Right forelimb (tissue), 1 donor: ENCODE results near the gene KDM4B.

Experiments
- DNase-seq: peaks from one replicate; pipeline ENCODE4 v3.0.0-alpha.2; 2018

Gene KDM4B

DNA sequence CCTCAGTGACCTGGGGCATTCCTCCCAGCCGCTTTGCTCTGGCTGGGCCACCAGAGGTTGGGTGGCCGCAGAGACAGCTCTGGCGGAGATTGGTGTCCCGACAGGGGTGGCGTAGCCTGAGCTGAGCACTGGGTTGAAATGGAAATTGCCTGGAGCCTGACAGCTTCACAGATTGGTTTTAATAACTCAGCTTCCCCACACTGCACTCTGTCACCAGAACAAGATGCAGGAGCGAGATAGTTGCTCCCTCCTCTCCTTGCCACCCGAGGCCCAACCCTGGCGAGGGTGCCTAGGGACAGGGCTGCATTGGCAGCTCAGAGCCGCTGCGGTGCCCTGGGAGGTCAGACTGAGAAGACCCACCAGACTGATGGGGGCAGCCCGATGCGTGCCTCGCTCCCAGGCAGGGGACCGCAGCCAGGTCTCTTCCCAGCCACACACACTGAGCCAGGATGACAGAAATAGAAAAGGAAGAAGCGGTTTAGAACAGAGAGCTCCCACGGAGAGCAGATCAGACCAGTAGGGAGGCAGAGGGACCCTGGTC lies 84.1 kb downstream of the KDM4B start:
- DNase-seq = no peak

DNA sequence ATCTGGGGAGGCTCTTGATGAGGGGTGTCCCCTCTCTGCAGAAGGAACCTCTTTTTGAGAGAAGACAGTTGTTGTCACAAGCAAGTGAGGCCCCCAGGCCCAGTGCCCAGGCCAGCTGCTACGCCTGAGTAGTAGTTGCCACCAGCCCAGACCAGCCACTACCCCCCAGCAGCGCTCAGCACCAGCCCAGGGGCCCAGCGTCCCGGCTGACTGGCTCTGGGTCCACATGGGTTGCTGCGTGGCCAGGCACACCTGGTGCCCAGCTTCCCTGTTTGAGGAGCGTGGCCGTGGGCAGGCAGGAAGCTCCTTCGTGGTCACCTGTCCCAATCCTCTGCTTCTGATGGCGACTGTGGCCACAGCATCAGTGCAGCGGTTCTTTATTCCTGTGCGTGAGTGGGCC lies 84.7 kb downstream of the KDM4B start:
- DNase-seq = no peak

DNA sequence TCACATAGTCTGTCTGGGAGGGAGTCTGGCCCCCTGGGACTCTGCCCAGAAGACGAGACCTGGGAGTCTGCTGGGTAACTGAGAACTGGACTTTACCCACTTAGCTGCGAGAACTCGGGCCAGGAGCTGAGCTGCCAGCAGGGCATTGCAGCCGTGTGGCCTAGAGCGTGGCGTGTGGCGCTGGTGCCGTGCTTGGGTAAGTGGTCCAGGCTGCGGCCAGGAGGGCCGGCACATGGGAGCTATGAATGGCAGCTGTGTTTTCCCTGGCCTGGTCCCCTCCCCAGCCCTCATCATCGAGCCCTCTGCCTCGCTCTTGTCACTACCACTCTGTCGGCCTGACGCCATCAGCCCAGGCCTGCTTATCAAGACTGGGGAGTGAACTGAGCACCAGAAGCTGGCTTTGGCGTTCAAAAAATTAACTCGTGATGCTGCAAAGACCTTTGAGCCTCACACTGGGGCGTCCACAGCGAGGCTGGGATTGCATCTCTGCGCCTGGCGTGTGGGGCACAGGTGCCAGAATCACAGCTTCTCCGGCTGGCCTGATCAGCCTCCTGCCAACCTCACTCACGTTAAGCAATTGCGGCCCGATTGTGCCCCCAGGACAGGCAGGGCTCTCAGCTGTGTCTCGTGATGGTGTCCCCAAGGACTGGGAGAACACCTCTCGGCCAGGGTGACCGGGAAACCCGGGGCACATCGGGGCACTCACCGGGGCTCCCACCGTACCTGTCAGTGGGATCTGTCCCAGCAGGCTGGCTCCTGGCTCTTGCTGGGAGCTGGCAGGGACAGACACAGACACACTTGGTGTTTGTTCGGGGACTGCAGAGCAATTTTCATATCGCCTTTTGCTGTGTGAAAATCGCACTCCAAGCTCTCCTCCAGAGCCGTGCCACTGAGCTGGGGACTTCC lies 85.9 kb downstream of the KDM4B start:
- DNase-seq = no peak

DNA sequence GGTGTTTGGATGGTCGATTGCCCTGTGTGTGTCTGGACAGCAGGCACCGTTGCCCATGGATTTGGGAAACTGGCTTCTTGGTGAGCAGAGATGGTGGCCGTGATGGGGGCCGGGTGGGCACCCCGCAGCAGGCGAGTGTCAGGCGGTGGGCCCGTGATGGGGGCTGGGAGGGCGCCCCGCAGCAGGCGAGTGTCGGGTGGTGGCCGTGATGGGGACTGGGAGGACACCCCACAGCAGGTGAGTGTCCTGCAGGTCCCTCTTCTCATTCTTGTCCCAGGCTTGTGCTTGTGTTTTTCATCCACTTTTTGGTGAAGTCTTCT lies 86.5 kb downstream of the KDM4B start:
- DNase-seq = no peak

DNA sequence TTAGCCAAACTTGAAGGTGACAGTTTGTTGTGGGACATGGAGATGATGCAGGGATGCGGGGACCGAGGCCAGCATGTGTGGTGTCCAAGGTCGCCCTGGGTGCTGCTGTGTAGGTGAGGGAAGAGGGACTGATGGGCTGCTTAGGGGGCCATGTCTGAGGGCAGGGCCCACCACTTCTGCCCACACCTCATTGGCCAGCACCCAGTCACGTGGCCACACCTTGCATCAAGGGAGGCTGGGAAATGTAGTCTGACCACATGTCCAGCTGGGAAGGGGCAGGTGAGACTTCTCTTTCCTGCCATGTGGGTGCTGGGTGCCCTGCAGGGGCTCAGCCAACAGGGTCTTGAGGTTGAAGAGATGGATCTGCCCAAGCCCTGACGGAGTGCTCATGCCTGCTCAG lies 88.9 kb downstream of the KDM4B start:
- no peak for DNase-seq

DNA sequence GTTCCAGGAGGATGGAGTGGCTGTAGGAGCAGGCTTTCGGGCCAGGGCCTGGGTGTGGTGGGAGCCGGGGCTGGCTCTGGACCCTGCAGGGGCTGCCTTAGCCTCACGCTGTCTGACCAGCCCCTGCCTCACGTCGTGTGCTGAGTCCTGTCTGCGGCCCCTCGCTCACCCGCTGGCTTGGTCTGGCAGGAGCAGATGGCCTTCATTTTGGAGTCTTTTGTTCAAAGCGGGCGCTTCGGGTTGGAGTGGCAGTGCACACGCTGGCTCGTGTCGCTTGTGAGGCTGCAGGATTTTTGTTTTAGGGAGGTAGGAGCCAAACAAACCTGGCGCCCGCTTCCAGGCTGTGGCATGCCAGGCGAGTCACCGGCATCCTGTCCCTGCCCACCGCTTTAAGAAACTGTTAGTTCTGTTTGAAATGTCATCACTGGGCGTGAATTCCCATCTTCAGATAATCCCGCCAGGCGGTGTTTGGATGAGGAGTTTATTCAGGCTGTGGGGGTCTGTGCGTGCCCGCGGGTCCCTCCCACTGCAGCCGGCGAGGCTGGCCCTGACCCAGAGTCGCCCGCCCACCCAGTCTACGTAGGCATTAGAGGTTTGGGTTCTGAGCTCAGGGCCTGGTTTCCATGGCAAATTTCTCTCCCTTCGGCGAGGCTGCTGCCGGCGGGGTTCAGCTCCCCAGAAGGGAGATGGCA lies 89.8 kb downstream of the KDM4B start:
- no peak for DNase-seq

DNA sequence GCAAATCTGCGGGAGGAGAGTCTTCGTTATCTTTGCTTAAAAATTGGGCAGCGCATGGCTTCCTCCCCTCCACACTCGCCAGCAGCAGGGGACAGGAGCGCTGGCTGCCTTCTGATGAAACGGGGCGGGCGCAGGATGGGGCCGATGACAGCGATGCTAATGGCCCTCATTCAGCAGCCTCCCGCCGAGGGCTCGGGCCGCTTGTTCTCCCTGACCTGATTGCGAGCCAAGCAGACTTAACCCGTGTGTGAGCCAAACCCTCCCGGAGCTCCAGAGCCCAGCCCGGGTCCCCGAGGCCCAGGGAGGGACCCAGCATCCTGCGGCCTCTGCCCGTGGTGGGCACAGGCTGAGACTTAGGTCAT lies 90.3 kb downstream of the KDM4B start:
- DNase-seq = no peak

DNA sequence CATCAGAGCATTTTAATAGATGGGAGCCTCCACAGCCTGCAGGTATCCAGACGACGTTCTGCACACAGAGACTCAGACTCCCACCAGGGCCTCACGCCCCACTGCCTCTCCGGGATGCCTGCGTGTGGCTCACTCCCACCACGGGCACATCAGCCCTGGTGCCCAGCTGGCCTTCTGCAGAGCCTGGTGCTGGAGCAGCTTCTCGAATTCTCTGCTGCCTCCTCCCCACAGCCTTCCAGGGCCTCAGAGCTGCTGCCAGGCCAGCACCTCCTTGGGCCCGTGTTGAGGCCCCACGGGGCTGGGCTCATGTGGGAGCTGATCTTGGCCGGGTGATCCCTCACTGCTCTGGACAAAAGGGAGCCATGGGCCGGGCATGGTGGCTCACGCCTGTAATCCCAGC lies 90.9 kb downstream of the KDM4B start:
- no peak for DNase-seq

DNA sequence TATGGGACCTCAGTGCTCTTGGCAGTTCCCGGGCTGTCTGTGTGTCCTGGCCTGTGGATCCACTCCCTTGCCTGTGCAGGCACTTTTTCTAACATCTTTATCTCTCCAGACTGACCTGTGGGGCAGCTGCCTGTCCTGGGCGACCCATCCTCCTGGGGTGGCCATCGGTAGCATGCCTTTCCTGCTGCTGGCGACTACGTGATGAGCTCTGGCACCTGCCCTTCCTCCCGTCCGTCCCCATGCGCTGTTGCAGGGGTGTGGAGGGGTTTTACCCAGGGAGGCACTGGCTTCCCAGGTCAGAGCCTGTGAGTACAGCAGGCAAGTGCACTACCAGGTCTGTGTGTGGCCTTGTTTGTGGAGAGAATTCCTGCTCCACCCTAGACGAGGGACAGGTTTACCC lies 93.3 kb downstream of the KDM4B start:
- DNase-seq = no peak

DNA sequence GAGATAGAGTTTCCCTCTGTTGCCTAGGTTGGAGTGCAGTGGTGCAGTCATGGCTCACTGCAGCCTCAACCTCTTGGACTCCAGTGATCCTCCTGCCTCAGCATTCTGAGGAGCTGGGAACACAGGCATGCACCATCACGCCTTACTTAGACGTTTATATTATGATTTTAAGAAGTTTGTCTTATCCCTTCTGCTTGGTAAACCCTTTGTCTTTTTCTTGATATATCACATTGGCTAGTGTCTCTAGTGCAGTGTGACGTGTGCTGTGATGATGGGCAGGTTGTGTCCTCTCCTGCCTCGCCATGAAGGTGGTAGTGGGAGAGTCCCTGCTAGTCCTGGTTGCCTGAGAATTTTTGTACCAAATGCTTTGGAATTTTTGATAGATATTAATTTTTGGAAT lies 93.9 kb downstream of the KDM4B start:
- DNase-seq = no peak

DNA sequence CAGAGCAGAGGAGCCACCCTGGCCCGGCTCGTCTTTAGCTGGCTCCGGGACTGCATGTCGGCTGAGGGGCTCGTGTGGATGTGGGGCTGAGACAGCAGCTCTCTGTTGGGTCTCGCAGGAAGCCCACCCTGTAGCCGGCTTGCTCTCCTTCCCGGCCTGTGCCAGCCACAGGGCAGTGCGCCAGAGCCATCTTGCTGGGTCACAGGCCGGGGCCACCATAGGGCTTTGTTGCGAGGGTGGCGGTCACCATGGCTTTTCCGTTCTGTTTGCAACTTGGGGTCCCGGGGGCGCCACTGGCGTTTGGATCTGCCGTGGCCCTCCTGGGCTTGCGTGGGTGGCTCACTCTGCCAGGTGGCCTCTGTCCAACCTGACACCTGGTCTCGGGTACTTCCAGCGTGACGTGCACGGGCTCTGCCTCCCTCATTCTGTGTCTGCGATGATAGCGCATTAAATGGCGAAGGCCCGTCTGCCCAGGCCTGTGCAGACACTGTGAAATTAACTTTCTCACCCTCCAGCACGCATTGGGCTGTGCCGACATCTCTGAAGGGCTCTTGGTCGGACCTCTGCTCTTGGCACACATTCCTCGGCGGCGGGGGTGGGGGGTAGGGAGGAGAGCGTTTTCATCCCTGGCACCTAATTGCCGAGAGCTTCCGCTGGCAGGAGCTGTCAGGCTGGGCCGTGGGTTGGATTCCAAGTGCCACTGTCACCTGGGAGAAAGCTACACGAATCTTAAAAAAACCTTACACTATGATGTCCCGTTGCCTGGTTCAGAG lies 95.1 kb downstream of the KDM4B start:
- DNase-seq = no peak

DNA sequence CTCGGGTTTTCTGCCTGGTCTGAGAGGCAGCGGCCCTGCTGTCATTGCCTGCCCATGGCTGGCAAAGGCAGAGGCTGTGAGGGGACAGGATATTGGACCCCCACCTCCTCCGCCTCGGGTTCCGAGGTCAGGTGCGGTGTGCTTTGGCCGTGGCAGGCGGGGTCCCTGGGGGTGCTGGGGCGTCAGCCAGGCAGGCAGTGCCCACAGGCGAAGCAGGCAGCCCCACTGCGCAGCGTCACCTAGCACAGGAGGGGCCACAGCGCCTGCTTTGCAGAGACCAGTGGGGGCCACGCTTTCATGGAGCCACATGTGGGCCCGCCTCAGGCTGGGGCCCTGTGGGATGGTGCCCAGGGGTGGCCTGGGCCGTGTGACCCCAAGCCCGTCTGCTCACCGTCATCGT lies 96.0 kb downstream of the KDM4B start:
- DNase-seq = no peak

DNA sequence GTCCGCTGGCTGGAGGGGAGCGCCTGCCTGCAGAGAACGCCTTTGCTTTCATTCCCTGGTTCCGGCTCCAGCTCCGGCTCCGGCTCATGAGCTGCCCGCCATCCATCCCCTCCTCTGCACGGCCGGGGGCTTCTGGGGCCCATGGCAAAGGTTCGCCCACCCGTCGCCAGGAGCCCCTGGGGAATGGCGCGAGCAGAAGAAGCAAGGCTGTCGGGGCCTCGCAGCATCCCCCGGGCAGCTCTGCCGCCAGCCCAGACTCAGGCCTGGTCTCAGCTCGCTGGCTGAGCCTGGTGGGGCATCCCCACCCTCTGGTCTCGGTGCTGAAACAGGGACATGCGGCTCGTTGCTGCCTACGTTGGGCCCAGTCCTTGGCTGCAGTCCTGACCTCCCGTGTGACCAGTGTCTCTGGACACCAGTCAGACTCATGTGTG lies 96.8 kb downstream of the KDM4B start:
- no peak for DNase-seq

DNA sequence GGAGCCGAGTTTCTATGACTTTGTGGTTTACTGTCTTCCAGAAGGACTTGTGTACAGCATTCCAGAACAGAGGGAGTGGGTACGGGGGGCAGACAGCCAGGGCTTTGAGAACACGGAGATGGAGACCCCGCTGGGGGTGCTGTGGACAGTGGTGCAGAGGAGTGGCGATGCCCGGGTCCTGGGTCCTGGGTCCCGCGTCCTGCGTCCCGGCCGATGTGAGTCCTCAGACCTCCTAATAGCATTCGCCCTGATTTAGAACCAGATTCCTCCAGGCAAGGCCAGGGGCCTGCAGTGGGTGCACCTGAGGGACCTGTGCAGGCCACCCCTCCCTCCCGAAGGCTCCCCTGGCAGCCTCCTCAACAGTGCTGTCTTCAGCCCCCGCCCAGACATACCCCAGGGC lies 97.9 kb downstream of the KDM4B start:
- DNase-seq = no peak

DNA sequence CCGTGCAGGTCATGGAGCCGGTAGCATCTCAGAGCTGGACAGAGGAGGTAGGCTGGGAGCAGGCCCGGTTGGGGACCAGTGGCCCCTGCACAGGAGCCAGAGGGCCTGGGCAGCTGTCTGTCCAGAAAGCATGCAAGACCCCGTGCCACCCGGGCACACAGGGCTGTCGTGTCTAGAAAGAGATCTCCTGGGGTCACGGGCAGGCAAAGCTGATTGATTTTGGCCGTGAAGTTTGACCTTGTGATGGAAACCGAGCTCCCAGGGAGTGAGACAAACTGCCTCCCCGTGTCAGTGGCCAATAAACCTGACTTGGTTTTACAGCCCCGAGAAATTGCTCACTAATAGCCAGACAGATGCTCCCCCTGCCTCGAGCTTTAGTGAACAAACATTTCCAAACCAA lies 98.8 kb downstream of the KDM4B start:
- DNase-seq = no peak

DNA sequence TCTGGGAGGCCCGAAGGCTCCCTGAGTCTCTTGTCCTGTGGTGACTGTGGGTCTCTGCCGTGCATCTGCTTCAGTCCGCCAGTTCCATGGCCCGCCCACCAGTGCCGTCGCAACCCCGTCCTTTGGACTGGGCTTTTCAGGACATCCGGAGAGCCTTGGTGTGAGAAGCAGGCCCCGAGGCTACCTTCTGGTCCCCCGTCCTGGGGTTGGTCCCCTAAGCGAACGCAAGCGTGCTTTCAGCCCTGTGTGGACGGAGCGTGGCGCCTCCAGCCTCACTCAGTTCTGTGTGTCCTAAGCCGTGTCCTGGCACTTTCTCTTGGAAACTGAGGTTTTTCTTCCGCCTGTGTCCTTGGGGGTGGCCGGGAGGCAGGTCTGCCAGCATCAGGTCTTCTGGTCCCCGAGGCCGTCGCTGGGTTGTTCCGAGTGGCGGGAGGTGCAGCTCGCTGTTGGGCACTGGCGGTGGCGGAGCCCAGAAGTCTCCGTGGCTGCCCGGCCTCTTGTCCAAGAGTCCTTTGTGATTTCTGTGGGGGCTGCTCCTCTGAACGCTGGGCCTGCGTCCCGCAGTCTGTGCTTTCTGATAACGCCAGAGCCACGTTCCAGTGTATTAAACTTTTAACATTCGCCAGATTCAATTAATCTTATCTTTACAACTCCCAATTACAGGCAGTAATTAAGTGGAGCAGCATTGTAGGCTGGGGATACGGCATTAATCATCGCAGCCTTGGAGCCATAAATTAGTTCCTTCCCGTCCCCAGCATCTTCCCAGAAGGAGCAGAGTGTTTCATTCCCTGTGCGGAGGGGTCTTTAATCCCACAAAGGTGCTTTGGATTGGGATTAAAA lies 99.5 kb downstream of the KDM4B start:
- no peak for DNase-seq

DNA sequence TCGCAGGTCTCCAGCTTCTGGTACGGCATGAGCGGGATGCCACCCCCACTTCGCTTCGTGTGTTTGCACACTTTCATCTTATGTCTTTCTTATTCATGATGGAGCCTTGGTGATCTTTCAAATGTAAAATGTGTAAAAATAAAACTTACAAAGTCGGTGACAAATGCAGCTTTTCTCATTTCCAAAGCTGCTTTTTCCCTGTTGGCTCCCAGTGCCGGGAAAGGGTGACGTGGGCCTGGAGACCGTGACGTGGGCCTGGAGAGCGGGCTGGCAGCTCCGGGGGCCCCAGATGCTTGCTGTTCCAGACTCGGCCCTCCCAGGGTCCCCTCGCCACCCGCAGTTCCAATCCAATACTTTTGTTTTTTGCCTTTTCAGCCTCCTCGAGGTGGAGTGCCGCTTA lies 101.4 kb downstream of the KDM4B start:
- no peak for DNase-seq

DNA sequence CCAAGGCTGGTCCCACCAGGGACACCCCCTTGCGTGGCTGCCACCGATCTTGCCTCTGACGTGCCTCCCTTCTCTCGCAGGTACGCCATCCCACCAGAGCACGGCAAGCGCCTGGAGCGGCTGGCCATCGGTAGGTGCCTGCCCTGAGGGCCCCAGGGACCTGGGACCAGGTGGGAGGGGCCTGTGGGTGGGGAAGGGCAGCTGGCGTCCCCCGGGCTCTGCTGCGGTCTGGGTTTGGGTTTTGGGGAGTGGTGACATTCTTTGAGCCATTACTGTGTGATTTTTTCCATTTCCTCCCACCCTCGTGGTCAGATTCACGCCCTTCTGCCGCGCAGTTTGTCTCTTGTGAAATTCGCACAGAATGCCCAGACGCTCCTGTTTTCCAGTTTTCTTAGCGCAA lies 102.0 kb downstream of the KDM4B start:
- no peak for DNase-seq

DNA sequence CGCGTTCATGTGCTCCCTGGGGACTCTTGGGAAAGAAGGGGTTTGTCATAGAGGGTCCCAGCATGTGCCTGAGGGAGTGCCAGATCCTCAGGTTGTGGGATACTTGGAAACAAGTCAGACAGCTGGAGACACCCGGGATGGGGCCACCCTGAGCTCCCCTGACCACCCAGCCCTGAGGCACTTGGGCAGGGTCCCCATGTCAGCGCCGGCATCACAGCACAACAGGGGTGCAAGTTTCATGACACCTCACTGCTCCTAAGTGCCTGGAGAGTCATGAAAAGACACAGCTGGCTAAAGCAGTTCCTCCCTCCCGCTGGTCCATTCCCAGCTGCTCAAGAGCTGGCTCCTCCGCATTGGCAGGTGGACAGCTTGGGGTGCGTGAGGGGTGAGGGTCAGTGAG lies 102.7 kb downstream of the KDM4B start:
- no peak for DNase-seq

DNA sequence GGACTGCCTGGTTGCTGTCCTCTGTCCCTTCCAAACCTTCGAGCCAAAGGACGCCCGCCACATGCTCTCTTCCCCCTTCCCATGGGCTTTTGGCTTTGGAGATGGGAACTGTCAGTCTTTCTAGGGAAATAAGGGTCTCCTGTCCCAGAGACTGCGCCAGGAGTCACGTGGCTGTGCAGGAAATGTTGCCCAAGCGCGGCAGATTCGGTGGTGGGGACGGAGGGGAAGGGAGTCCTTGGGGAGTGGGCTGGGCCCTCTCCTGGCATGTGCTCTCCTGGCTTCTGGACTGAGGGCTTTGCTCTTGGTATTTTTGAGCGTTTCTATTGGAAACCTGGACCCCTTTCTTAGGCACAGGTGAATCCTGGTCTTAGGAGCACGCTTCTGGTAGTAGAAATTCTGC lies 103.2 kb downstream of the KDM4B start:
- no peak for DNase-seq

DNA sequence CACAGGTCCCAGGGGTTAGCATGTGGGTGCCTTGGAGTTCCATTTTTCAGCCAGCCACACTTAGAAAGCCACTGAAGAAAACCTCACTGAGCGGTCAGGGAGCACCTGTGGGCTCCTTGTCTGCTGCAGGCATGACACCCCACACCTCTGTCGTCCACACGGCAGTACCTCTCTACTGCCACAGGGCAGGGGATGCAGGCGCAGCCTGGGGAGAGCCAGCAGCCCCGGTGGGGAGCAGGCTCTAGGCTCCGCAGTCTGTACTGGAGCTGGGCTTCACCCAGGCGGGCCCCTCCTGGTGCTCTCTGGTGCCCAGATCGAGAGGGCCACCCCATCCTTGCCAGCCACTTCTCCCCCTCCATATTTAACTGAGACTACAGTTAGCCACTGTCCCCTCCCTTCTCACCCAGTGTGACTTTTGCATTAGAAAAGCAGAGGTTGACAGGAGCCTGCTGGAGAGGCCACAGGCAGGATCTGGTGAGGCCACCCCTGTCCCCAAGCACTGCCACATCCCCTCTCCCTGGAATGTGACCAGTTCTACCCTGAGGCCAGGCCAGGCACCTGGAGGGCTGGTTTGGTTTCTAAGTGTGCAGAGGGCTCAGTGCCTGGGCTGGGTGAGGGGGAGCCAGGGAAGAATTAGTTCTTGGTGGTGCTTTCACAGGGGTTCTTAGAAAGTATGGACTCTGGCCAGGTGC lies 104.4 kb downstream of the KDM4B start:
- DNase-seq = no peak

DNA sequence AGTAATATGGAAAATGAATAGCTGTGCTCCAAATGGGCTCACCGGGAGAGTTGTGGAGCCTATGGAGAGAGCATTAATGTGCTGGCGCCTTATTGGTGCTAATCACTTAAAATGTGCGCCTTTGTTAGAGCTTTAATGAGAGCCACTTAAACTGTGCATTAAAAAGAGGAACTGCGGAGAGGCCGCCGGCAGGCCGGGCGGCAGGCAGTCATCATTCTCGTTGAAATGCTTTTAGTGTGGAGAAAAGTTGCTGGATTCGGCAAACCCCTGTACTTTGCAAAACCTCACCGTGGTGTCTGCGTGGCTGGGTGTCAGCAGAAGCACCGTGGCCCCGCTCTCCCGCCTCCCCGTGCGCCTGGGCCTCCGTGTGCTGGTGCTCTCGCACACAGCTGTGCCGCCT lies 105.5 kb downstream of the KDM4B start:
- DNase-seq = no peak
